Psoas muscle (tissue), 8 donors: ENCODE data around the gene FTH1. TPM values are rescaled to one million over a fixed set of nuclear protein-coding genes. Genes with fewer than 3 reads are reported as not detected.

ENCODE experiments used
- ATAC-seq, 4 donors: fragments of 200-7000 bp; cut with Tn5 transposase; one replicate each; pipeline ENCODE4 v1.9.1; 2020; ENCODE audit warnings: moderate library complexity in 3 of 4, mild to moderate bottlenecking in 2 of 4
- DNase-seq, 2 donors: peaks; one replicate each; pipeline ENCODE4 v3.0.0-alpha.2; 2020
- H3K27ac ChIP-seq: fragments of 200-600 bp; one replicate; pipeline ENCODE4 v1.8.0; 2022
- H3K27me3 ChIP-seq, 3 donors: fragments of 200-600 bp in 1 of 3; one replicate each; pipeline versions ENCODE4 v1.6.1 to v1.8.0; 2013 to 2022; ENCODE audit warnings: low read length in 2 of 3, mild to moderate bottlenecking in 2 of 3, moderate library complexity in 1 of 3; ENCODE audit not compliant: insufficient read depth in 3 of 3
- H3K36me3 ChIP-seq, 2 donors: fragments of 200-600 bp in 1 of 2; one replicate each; pipeline versions ENCODE4 v1.6.1 to v1.8.0; 2013 to 2022; ENCODE audit warnings: low read depth in 1 of 2, mild to moderate bottlenecking in 1 of 2, moderate library complexity in 1 of 2; ENCODE audit not compliant: insufficient read depth in 1 of 2
- H3K4me1 ChIP-seq: fragments of 200-600 bp; one replicate; pipeline ENCODE4 v1.8.0; 2022
- H3K4me3 ChIP-seq: fragments of 200-600 bp; one replicate; pipeline ENCODE4 v1.8.0; 2022; ENCODE audit warnings: mild to moderate bottlenecking
- H3K9me3 ChIP-seq: fragments of 200-600 bp; one replicate; pipeline ENCODE4 v1.8.0; 2022
- CTCF ChIP-seq: fragments of 200-600 bp; IDR thresholded peaks from one replicate; pipeline ENCODE4 v1.8.0; 2022; ENCODE audit warnings: antibody characterized with exemption
- WGBS, 3 donors: extraction: QIAGEN DNeasy Blood & Tissue Kit; methylation state at CpG; one replicate each; pipeline versions ENCODE4 v1.1.6 to v1.1.7; 2013; 5-methylcytosine and 5-hydroxymethylcytosine counted together
- intact Hi-C, 2 donors: fragments of 100-400 bp; cut with DNase I; formaldehyde crosslinking; loops; one replicate each; pipeline versions ENCODE4 v1.11.0 to v1.14.2; 2022
- polyA plus RNA-seq, 3 donors: library from polyadenylated mRNA; stranded (reverse); fragments of 200-250 nt; gene quantifications; one replicate each; pipeline ENCODE4 v1.2.3, GENCODE V29; 2013
- total RNA-seq, 4 donors: library from RNA; stranded (reverse); fragmentation: NEBNext Ultra II Directional in 2 of 4; extraction: Animal tissue kit (Norgen Biotek cat#: 25700) in 2 of 4; gene quantifications; one replicate each; pipeline versions ENCODE4 v1.2.1 to v1.2.4, GENCODE V29; 2021 to 2023
- donor health status: healthy with polysubstance abuse.
- donor health status: DM: no; HTN: no; CAD: no; lungs with moderate emphysema.
- donor health status: Bipolar disorder and iron deficiency.
- donor health status: healthy.
- donor health status: DM: yes; HTN: yes; CAD: no.
- donor health status: DM: no; HTN: no; CAD: no.
- donor health status: DM: no; HTN: no; CAD: no.
- donor health status: DM: yes; HTN: yes; CAD: no.

Gene FTH1
- total and polyA plus RNA-seq, 7 donors, result 2,269 to 16,176 (median 3,132) TPM

- Histone ChIP-seq H3K36me3 (no peaks in the 10 kb centered on the region), H3K4me3 (no peak overlapping the region)
- ATAC-seq, result no peak
These were observed 7.6 kb upstream of the FTH1 start for GRCh38 chr11:61974766-61975631.

GRCh38 chr11:61973476-61974162 is 6.2 kb upstream of the FTH1 start:
- Histone ChIP-seq H3K4me1 (peaks cover 62% of the 10 kb centered on the region), H3K27ac (peak overlapping the region; percentile 97), H3K9me3 (no peaks in the 10 kb centered on the region), H3K27me3 (no peaks in the 10 kb centered on the region), H3K4me3 (no peak overlapping the region), H3K36me3 (no peaks in the 10 kb centered on the region)
- intact Hi-C loops, result loop anchor here in 1 of 2 donors (5.0 kb wide), 1 partner anchor 109 kb away; no protein-coding TSS in a partner anchor
- WGBS, 3 donors, result 73 to 83% (median 78%) methylated on average over 10 of the region's 10 CpGs
- ATAC-seq (no peak), DNase-seq (no peak)
- TF ChIP-seq CTCF, result no peak

More at GRCh38 chr11:61974766-61975631, 7.6 kb upstream of the FTH1 start:
- no peak for DNase-seq
- Histone ChIP-seq H3K4me1 (peaks cover 53% of the 10 kb centered on the region), H3K27ac (no peak overlapping the region), H3K9me3 (no peaks in the 10 kb centered on the region), H3K27me3 (no peaks in the 10 kb centered on the region)
- TF ChIP-seq CTCF, result no peak
- 74 to 82% (median 76%) methylated on average over 14 of the region's 14 CpGs for WGBS, 3 donors
- intact Hi-C loops, result loop anchor here in 1 of 2 donors (5.0 kb wide), 1 partner anchor 107 kb away; no protein-coding TSS in a partner anchor

- peak overlapping the region; percentile 97 for H3K27ac ChIP-seq
- H3K9me3 ChIP-seq, result no peaks in the 10 kb centered on the region
- peaks cover 65% of the 10 kb centered on the region for H3K4me1 ChIP-seq
- H3K4me3 ChIP-seq, result peak overlapping the region; percentile 36
- WGBS, 3 donors, result 58 to 61% (median 61%) methylated on average over 11 of the region's 11 CpGs
- H3K27me3 ChIP-seq, result no peaks in the 10 kb centered on the region
- intact Hi-C loops, result loop anchor here in 1 of 2 donors (5.0 kb wide), 1 partner anchor 109 kb away; no protein-coding TSS in a partner anchor
- no peak for ATAC-seq
- no peak for TF ChIP-seq CTCF
- no peaks in the 10 kb centered on the region for H3K36me3 ChIP-seq
- no peak for DNase-seq
These were observed 5.4 kb upstream of the FTH1 start for GRCh38 chr11:61972672-61973475.

- DNase-seq (no peak), ATAC-seq (no peak)
- 39 to 50% (median 49%) methylated on average over 7 of the region's 7 CpGs for WGBS, 3 donors
- peak overlapping the region; percentile 97 for H3K27ac ChIP-seq
- H3K4me1 ChIP-seq, result peaks cover 65% of the 10 kb centered on the region
- intact Hi-C loops, result loop anchor here in 1 of 2 donors (5.0 kb wide), 1 partner anchor 110 kb away; no protein-coding TSS in a partner anchor
- no peaks in the 10 kb centered on the region for H3K36me3 ChIP-seq
- TF ChIP-seq CTCF, result no peak
- H3K27me3 ChIP-seq, result no peaks in the 10 kb centered on the region
- no peaks in the 10 kb centered on the region for H3K9me3 ChIP-seq
- H3K4me3 ChIP-seq, result peak overlapping the region; percentile 36
These were observed 4.8 kb upstream of the FTH1 start for GRCh38 chr11:61972112-61972671.
